Hypothalamus (tissue), 51 donors: ENCODE measurements around the gene DSG1.
"Not testable (repeated sequence)": the region's sequence is repeated elsewhere in the genome, so short reads cannot be mapped to it uniquely, and the experiment has no call there.

Experiments used
- DNase-seq, 51 donors: peaks; one replicate each; lab custom pipeline; 2025; lab: John Stamatoyannopoulos, UW

Gene DSG1

GRCh38 chr18:31317860-31318259, at the start of gene DSG1:
DSG1 (plus strand) TSS chr18:31318160; CDS start chr18:31318301, 141 bp downstream.
- DNase-seq, result no peak

- no peak for DNase-seq
These were observed 49.0 kb upstream of the DSG1 start for GRCh38 chr18:31268985-31269406.

GRCh38 chr18:31269566-31269965, 48.4 kb upstream of the DSG1 start:
- DNase-seq, result no peak

- DNase-seq, result no peak
These were observed 47.4 kb upstream of the DSG1 start for GRCh38 chr18:31270578-31270977.

- DNase-seq, result no peak
These were observed 44.0 kb upstream of the DSG1 start for GRCh38 chr18:31273812-31274527.

GRCh38 chr18:31274931-31275330, 43.0 kb upstream of the DSG1 start:
- no peak for DNase-seq

- no peak for DNase-seq
These were observed 42.1 kb upstream of the DSG1 start for GRCh38 chr18:31275722-31276463.

GRCh38 chr18:31278609-31279071, 39.3 kb upstream of the DSG1 start:
- DNase-seq, result no peak

GRCh38 chr18:31280502-31280901, 37.5 kb upstream of the DSG1 start:
- DNase-seq, result no peak

GRCh38 chr18:31281437-31281836, 36.5 kb upstream of the DSG1 start:
- no peak for DNase-seq

- not testable (repeated sequence) for DNase-seq
These were observed 28.5 kb upstream of the DSG1 start for GRCh38 chr18:31289446-31289845.

- no peak for DNase-seq
These were observed 26.3 kb upstream of the DSG1 start for GRCh38 chr18:31291688-31292087.

GRCh38 chr18:31294199-31294747, 23.7 kb upstream of the DSG1 start:
- DNase-seq, result no peak

- no peak for DNase-seq
These were observed 20.7 kb upstream of the DSG1 start for GRCh38 chr18:31297248-31297647.

GRCh38 chr18:31301201-31301655, 16.7 kb upstream of the DSG1 start:
- no peak for DNase-seq

GRCh38 chr18:31302991-31303390, 15.0 kb upstream of the DSG1 start:
- DNase-seq, result no peak

GRCh38 chr18:31303771-31304170, 14.2 kb upstream of the DSG1 start:
- DNase-seq, result no peak

GRCh38 chr18:31309115-31309514, 8.8 kb upstream of the DSG1 start:
- no peak for DNase-seq

GRCh38 chr18:31316974-31317373, 986 bp upstream of the DSG1 start:
- DNase-seq, result no peak

- no peak for DNase-seq
These were observed 3.8 kb downstream of the DSG1 start for GRCh38 chr18:31321719-31322118.

GRCh38 chr18:31325051-31325450, 7.1 kb downstream of the DSG1 start:
- DNase-seq, result no peak
